PC-3 (cell line): ENCODE measurements around the gene MYOZ1. TPM values are rescaled to one million over a fixed set of nuclear protein-coding genes. Genes with fewer than 3 reads are reported as not detected.

Source experiments
- ATAC-seq: fragments of 200-7000 bp; cut with Tn5 transposase; 2 replicates; pipeline ENCODE4 v1.9.1; 2020; ENCODE audit warnings: mild to moderate bottlenecking, moderate library complexity
- BruUV-seq: library from RNA; stranded (reverse); fragments of 400-500 nt; replicated peaks from 2 replicates; lab custom pipeline; 2021; lab: Mats Ljungman, UMichigan
- CTCF ChIA-PET: fragments of 300-600 bp; sonication (Branson Sonifier 250); formaldehyde crosslinking; loops from one replicate; lab custom pipeline; 2022; ENCODE audit warnings: antibody characterized with exemption; lab: Charles Lee
- POLR2A ChIA-PET: fragments of 300-600 bp; sonication (Branson Sonifier 250); formaldehyde crosslinking; loops from one replicate; lab custom pipeline; 2022; ENCODE audit warnings: antibody characterized with exemption; ENCODE audit not compliant: unreplicated experiment; lab: Charles Lee
- DNase-seq: peaks from one replicate; pipeline ENCODE4 v3.0.0-alpha.2; 2015
- H2AFZ ChIP-seq: fragments of 300-600 bp; sonication (generic); 2 replicates; pipeline ENCODE4 v1.6.0; 2016; ENCODE audit warnings: antibody characterized with exemption, low read length
- H3F3A ChIP-seq: fragments of 300-600 bp; sonication (generic); one replicate; pipeline ENCODE4 v1.6.0; 2017; ENCODE audit warnings: antibody characterized with exemption, low read length, control low read depth, mild to moderate bottlenecking; ENCODE audit not compliant: unreplicated experiment
- H3K27ac ChIP-seq: fragments of 300-600 bp; sonication (generic); 2 replicates; pipeline ENCODE4 v1.5.1; 2016; ENCODE audit warnings: mild to moderate bottlenecking, low read length
- H3K27me3 ChIP-seq: fragments of 300-600 bp; sonication (generic); 2 replicates; pipeline ENCODE4 v1.6.1; 2016; ENCODE audit warnings: low read length, mixed read lengths
- H3K36me3 ChIP-seq: fragments of 300-600 bp; sonication (generic); 2 replicates; pipeline ENCODE4 v1.6.1; 2016; ENCODE audit warnings: low read depth, mixed run types, low read length, mixed read lengths
- H3K4me1 ChIP-seq: fragments of 300-600 bp; sonication (generic); 2 replicates; pipeline ENCODE4 v1.5.1; 2016; ENCODE audit warnings: low read length; ENCODE audit not compliant: insufficient read depth
- H3K4me2 ChIP-seq: fragments of 300-600 bp; sonication (generic); 2 replicates; pipeline ENCODE4 v1.6.0; 2016; ENCODE audit warnings: low read length
- H3K4me3 ChIP-seq: fragments of 300-600 bp; sonication (generic); 2 replicates; pipeline ENCODE4 v1.5.1; 2016; ENCODE audit warnings: mild to moderate bottlenecking, low read length, mixed read lengths
- H3K79me2 ChIP-seq: fragments of 300-600 bp; sonication (generic); 2 replicates; pipeline ENCODE4 v1.6.1; 2017; ENCODE audit warnings: low read length, mixed read lengths
- H3K9ac ChIP-seq: fragments of 300-600 bp; sonication (generic); 2 replicates; pipeline ENCODE4 v1.6.0; 2016; ENCODE audit warnings: mild to moderate bottlenecking, low read length
- H3K9me2 ChIP-seq: fragments of 300-600 bp; sonication (generic); replicated peaks from 2 replicates; pipeline ENCODE4 v1.6.1; 2016; ENCODE audit warnings: mixed run types, low read length, mixed read lengths
- H3K9me3 ChIP-seq: fragments of 300-600 bp; sonication (generic); 2 replicates; pipeline ENCODE4 v1.6.1; 2016; ENCODE audit warnings: low read length, mixed read lengths
- H4K20me1 ChIP-seq: fragments of 300-600 bp; sonication (generic); 2 replicates; pipeline ENCODE4 v1.6.1; 2016; ENCODE audit warnings: low read length, mixed read lengths
- EZH2 ChIP-seq: fragments of 300-600 bp; sonication (generic); IDR thresholded peaks from one replicate; pipeline ENCODE4 v1.6.1; 2017; ENCODE audit warnings: antibody characterized with exemption, mild to moderate bottlenecking, low read length; ENCODE audit not compliant: unreplicated experiment
- EZH2phosphoT487 ChIP-seq: fragments of 300-600 bp; sonication (generic); IDR thresholded peaks from 2 replicates; pipeline ENCODE4 v1.6.1; 2018; ENCODE audit warnings: mild to moderate bottlenecking, antibody characterized with exemption, low read length, borderline replicate concordance
- intact Hi-C: fragments of 100-400 bp; cut with micrococcal nuclease; formaldehyde crosslinking; loops from 2 replicates; pipeline ENCODE4 v1.9.0; 2023
- total RNA-seq: library from RNA; depleted of rRNA; stranded (reverse); fragments of >200 nt; gene quantifications from 2 replicates; pipeline ENCODE4 v1.2.3, GENCODE V29; 2014
- TF ChIP-seq, protein P1 (sequence below): fragments of 300-600 bp; sonication (generic); conservative IDR thresholded peaks from 2 replicates; pipeline ENCODE4 v1.5.1; 2017; ENCODE audit warnings: antibody characterized with exemption, low read depth, mild to moderate bottlenecking, low read length

Gene MYOZ1
- total RNA-seq, 1 experiment from 2014 or later = not detected

DNA sequence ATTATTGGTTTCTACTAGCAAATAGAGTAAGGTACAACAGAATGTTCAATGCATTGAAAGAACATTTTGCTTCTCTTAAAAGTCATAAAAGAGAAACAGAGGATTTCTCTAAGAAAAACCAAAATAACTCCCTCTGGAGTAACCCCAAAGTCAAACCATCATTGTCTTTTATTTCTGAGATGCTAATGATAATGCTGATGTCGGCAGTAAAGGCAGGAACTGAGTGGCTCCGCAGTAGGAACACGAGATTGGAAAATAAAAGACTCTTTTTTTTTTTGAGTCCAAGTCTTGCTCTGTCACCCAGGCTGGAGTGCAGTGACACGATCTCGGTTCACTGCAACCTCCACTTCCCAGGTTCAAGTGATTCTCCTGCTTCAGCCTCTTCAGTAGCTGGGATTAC is 47.5 kb downstream of the MYOZ1 start:
- H3K4me1 ChIP-seq = peaks cover 48% of the 10 kb centered on the region
- no peaks in the 10 kb centered on the region for H3K27me3 ChIP-seq
- H2AFZ ChIP-seq = no peak overlapping the region
- BruUV-seq = no TSS peak
- ATAC-seq = no peak
- no peak overlapping the region for H3K4me3 ChIP-seq
- H3K27ac ChIP-seq = no peak overlapping the region
- intact Hi-C loops = no loop called here
- peaks cover 19% of the 10 kb centered on the region for H3K79me2 ChIP-seq
- POLR2A ChIA-PET = no interaction called here
- H3F3A ChIP-seq = peaks cover 22% of the 10 kb centered on the region
- no peak overlapping the region for H3K9ac ChIP-seq
- CTCF ChIA-PET = no interaction called here
- H3K9me2 ChIP-seq = no peaks in the 10 kb centered on the region
- no peak for DNase-seq
- TF ChIP-seq EZH2phosphoT487 (no peak), EZH2 (no peak)
- TF ChIP-seq, protein P1, sequence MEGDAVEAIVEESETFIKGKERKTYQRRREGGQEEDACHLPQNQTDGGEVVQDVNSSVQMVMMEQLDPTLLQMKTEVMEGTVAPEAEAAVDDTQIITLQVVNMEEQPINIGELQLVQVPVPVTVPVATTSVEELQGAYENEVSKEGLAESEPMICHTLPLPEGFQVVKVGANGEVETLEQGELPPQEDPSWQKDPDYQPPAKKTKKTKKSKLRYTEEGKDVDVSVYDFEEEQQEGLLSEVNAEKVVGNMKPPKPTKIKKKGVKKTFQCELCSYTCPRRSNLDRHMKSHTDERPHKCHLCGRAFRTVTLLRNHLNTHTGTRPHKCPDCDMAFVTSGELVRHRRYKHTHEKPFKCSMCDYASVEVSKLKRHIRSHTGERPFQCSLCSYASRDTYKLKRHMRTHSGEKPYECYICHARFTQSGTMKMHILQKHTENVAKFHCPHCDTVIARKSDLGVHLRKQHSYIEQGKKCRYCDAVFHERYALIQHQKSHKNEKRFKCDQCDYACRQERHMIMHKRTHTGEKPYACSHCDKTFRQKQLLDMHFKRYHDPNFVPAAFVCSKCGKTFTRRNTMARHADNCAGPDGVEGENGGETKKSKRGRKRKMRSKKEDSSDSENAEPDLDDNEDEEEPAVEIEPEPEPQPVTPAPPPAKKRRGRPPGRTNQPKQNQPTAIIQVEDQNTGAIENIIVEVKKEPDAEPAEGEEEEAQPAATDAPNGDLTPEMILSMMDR = no peak
- no peak overlapping the region for H3K4me2 ChIP-seq
- no peaks in the 10 kb centered on the region for H3K36me3 ChIP-seq
- H4K20me1 ChIP-seq = no peaks in the 10 kb centered on the region
- no peaks in the 10 kb centered on the region for H3K9me3 ChIP-seq

DNA sequence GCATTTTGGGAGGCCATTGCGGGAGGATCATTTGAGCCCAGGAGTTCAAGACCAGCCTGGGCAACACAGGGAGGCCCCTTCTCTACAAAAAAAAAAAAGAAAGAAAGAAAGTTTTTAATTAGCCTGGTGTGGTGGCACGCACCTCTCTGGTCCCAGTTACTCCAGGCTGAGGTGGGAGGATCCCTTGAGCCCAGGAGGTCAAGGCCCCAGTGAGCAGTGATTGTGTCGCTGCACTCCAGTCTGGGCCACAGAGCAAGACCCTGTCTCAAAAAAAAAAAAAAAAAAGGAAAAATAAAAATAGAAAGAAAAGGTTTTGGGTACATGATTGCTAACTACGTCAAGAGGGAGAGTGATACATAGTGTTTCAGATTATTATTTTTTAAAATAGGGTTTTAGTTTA is 48.2 kb downstream of the MYOZ1 start:
- intact Hi-C loops = no loop called here
- no peaks in the 10 kb centered on the region for H3K36me3 ChIP-seq
- no TSS peak for BruUV-seq
- no peak overlapping the region for H3K4me3 ChIP-seq
- TF ChIP-seq, protein P1 = no peak
- TF ChIP-seq EZH2 (no peak), EZH2phosphoT487 (no peak)
- H4K20me1 ChIP-seq = no peaks in the 10 kb centered on the region
- no peak overlapping the region for H3K4me2 ChIP-seq
- no peaks in the 10 kb centered on the region for H3K27me3 ChIP-seq
- CTCF ChIA-PET = no interaction called here
- no peak overlapping the region for H3K9ac ChIP-seq
- DNase-seq (no peak), ATAC-seq (no peak)
- H3F3A ChIP-seq = peaks cover 22% of the 10 kb centered on the region
- POLR2A ChIA-PET = interaction anchor here (0.6 kb wide), 1 partner anchor 97 kb away, joined by 6 read pairs; the partner anchor contains the start of gene PPP3CB
- H3K79me2 ChIP-seq = peaks cover 26% of the 10 kb centered on the region
- H2AFZ ChIP-seq = no peak overlapping the region
- H3K27ac ChIP-seq = no peak overlapping the region
- no peaks in the 10 kb centered on the region for H3K9me2 ChIP-seq
- H3K4me1 ChIP-seq = peaks cover 55% of the 10 kb centered on the region
- no peaks in the 10 kb centered on the region for H3K9me3 ChIP-seq

DNA sequence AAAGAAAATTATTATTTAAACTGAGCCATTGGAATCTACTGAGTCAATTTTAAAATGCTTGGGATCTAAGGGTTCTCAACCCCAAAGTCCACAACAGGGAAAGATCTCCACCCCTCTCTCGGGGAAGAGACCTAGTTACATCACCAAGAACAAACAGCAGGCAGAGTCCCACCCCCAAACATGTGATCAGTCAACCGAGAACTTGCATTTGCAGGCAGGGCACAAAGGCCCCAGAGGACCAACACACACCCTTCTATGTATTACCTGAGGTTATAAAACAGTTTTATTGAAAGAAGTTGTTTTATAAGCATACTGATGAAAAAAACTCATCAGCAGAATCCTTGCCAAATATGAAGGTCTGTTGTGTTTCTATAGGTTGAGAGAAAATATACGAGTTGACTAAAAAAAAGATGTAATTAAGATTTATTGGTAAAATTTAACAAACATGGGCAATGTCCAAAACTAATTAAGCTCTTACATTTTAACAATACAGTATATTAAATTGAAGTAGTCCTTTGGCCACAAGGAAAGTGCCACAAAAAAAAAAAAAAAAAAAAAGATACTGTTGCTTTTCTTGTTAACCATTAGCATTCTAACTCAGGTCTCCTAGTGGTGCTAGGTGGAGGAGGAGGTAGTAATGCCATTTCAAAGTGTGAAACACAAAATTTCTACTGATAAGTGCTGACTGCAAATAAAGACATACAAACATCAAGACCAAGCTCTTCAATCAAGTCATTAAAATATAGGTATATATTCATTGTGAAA is 49.2 kb downstream of the MYOZ1 start:
- H3K4me3 ChIP-seq = peak overlapping the region; percentile 46
- POLR2A ChIA-PET = interaction anchor here (0.6 to 1.5 kb wide), 5 partner anchors 9 to 122 kb away, joined by 6 to 36 read pairs (median 11); partner anchors contain the start of gene PPP3CB

More for the DNA sequence above, 49.2 kb downstream of the MYOZ1 start:
- CTCF ChIA-PET = interaction anchor here (0.7 to 1.7 kb wide), 3 partner anchors 9 to 62 kb away, joined by 4 to 10 read pairs (median 8); no protein-coding TSS in a partner anchor
- ATAC-seq (peak; percentile 90), DNase-seq (peak; percentile 95)
- H3K9ac ChIP-seq = peak overlapping the region; percentile 12
- peaks cover 59% of the 10 kb centered on the region for H3K4me1 ChIP-seq
- H3K9me2 ChIP-seq = no peaks in the 10 kb centered on the region
- no peaks in the 10 kb centered on the region for H3K27me3 ChIP-seq
- H3K4me2 ChIP-seq = peak overlapping the region; percentile 75
- no peaks in the 10 kb centered on the region for H3K36me3 ChIP-seq
- H4K20me1 ChIP-seq = no peaks in the 10 kb centered on the region
- peak overlapping the region; percentile 65 for H3K27ac ChIP-seq
- H3K79me2 ChIP-seq = peaks cover 35% of the 10 kb centered on the region
- H2AFZ ChIP-seq = peak overlapping the region; percentile 35
- peaks cover 22% of the 10 kb centered on the region for H3F3A ChIP-seq
- intact Hi-C loops = loop anchor here (1.0 kb wide), 4 partner anchors 9 to 63 kb away; no protein-coding TSS in a partner anchor
- H3K9me3 ChIP-seq = no peaks in the 10 kb centered on the region
- BruUV-seq = no TSS peak
- TF ChIP-seq, protein P1 = peak; percentile 33; the same call in 1 of the 2 replicates
- TF ChIP-seq EZH2 (no peak), EZH2phosphoT487 (no peak)
